ENCODE data around the gene ETV3.
"Not testable (repeated sequence)": the region's sequence is repeated elsewhere in the genome, so short reads cannot be mapped to it uniquely, and the experiment has no call there.

Gene ETV3

GRCh38 chr1:157101149-157101548, 37.0 kb downstream of the ETV3 start:
- Histone ChIP-seq H3K27me3 (ENCODE audit: low read length) (no peaks in the 10 kb centered on the region), H2AFZ (ENCODE audit: low read depth, low read length, severe bottlenecking) (no peak overlapping the region), H3K27ac (ENCODE audit: low read depth, low read length) (no peak overlapping the region), H3K9me2 (replicated peaks; ENCODE audit: insufficient read depth, low read length) (no peaks in the 10 kb centered on the region), H3K4me3 (ENCODE audit: insufficient read depth, low read length, poor library complexity, severe bottlenecking) (no peak overlapping the region), H4K20me1 (ENCODE audit: low read depth, low read length) (no peaks in the 10 kb centered on the region), H3K36me3 (ENCODE audit: low read length) (no peaks in the 10 kb centered on the region), H3K79me2 (ENCODE audit: insufficient read depth, low read length) (no peaks in the 10 kb centered on the region), H3K9ac (ENCODE audit: low read length) (no peak overlapping the region), H3K9me3 (ENCODE audit: insufficient read depth, low read length) (no peaks in the 10 kb centered on the region), H3K4me2 (ENCODE audit: low read depth, low read length, poor library complexity, severe bottlenecking) (no peak overlapping the region), H3F3A (ENCODE audit: insufficient read depth) (no peaks in the 10 kb centered on the region)
- TF ChIP-seq, protein P1, sequence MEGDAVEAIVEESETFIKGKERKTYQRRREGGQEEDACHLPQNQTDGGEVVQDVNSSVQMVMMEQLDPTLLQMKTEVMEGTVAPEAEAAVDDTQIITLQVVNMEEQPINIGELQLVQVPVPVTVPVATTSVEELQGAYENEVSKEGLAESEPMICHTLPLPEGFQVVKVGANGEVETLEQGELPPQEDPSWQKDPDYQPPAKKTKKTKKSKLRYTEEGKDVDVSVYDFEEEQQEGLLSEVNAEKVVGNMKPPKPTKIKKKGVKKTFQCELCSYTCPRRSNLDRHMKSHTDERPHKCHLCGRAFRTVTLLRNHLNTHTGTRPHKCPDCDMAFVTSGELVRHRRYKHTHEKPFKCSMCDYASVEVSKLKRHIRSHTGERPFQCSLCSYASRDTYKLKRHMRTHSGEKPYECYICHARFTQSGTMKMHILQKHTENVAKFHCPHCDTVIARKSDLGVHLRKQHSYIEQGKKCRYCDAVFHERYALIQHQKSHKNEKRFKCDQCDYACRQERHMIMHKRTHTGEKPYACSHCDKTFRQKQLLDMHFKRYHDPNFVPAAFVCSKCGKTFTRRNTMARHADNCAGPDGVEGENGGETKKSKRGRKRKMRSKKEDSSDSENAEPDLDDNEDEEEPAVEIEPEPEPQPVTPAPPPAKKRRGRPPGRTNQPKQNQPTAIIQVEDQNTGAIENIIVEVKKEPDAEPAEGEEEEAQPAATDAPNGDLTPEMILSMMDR (IDR thresholded peaks at IDR 0.05; ENCODE audit: insufficient read depth, low read length, poor library complexity, severe bottlenecking), result no peak
- no peak for TF ChIP-seq EZH2phosphoT487 (conservative IDR thresholded peaks at IDR 0.05; ENCODE audit: low read length)

DNA sequence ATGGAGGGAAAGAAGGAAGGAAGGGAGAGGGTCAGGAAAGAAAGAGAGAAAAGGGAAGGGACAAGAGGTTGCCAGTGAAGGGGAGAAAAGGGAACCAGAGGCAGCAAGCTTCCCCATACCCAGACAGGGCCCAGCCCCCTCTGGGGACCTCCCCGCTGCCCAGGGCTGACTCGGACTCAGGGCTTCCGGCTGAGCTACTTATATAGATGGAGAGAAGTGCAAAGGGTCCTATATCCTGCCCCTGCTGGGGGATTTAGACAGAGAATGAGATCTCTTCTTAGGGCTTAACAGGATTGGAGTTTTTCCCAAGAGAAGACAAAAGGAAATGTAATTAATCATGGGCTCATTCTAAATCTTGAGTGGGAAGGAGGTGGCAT, 38.6 kb downstream of the ETV3 start, which contains the start of gene ETV3L:
TSS of gene ETV3L (minus strand) at position 176 of the 377 bp plus-strand sequence. CDS start 285 bp downstream, outside the sequence.
- H3K4me2 ChIP-seq (ENCODE audit: low read depth, low read length, poor library complexity, severe bottlenecking), result no peak within 1 kb of the TSS
- H3K27ac ChIP-seq (ENCODE audit: low read depth, low read length), result no peak within 1 kb of the TSS
- H3K36me3 ChIP-seq (ENCODE audit: low read length), result no peaks in the 10 kb centered on the region
- TF ChIP-seq, protein P1 (IDR thresholded peaks at IDR 0.05; ENCODE audit: insufficient read depth, low read length, poor library complexity, severe bottlenecking), result no peak
- H3K79me2 ChIP-seq (ENCODE audit: insufficient read depth, low read length), result no peaks in the 10 kb centered on the region
- H2AFZ ChIP-seq (ENCODE audit: low read depth, low read length, severe bottlenecking), result no peak within 1 kb of the TSS
- H3K9me3 ChIP-seq (ENCODE audit: insufficient read depth, low read length), result no peaks in the 10 kb centered on the region
- no peaks in the 10 kb centered on the region for H3F3A ChIP-seq (ENCODE audit: insufficient read depth)
- H3K27me3 ChIP-seq (ENCODE audit: low read length), result no peaks in the 10 kb centered on the region
- no peaks in the 10 kb centered on the region for H4K20me1 ChIP-seq (ENCODE audit: low read depth, low read length)
- H3K9me2 ChIP-seq (replicated peaks; ENCODE audit: insufficient read depth, low read length), result no peaks in the 10 kb centered on the region
- no peak within 1 kb of the TSS for H3K9ac ChIP-seq (ENCODE audit: low read length)
- no peak within 1 kb of the TSS for H3K4me3 ChIP-seq (ENCODE audit: insufficient read depth, low read length, poor library complexity, severe bottlenecking)

GRCh38 chr1:157098987-157099632, 39.1 kb downstream of the ETV3 start:
- not testable (repeated sequence) for H3K36me3 ChIP-seq (ENCODE audit: low read length); H3K9me2 ChIP-seq (replicated peaks; ENCODE audit: insufficient read depth, low read length); H3K9ac ChIP-seq (ENCODE audit: low read length); H3K4me2 ChIP-seq (ENCODE audit: low read depth, low read length, poor library complexity, severe bottlenecking); H3K9me3 ChIP-seq (ENCODE audit: insufficient read depth, low read length); H3F3A ChIP-seq (ENCODE audit: insufficient read depth); H3K79me2 ChIP-seq (ENCODE audit: insufficient read depth, low read length); H4K20me1 ChIP-seq (ENCODE audit: low read depth, low read length); H3K27me3 ChIP-seq (ENCODE audit: low read length); H3K4me3 ChIP-seq (ENCODE audit: insufficient read depth, low read length, poor library complexity, severe bottlenecking); H3K27ac ChIP-seq (ENCODE audit: low read depth, low read length); H2AFZ ChIP-seq (ENCODE audit: low read depth, low read length, severe bottlenecking)

DNA sequence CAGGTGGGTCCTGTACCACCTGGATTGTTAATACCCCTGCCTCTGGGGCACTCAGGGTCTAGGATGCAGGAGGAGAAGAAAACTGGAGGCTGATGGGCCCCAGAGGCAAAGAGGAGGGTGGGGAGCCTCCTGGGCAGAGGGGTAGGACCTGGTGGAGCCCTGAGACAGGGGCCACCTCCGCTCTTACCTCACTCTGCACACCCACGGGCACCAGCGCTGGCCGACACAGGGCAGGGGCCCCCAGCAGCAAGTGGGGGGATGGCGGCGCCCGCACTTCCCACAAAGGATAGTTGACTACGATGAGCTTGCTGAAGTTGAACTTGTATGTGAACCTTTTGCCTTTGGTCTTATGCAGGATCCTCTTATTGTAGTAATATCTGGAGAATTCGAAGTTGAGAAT, 39.7 kb downstream of the ETV3 start:
- Histone ChIP-seq H3F3A (ENCODE audit: insufficient read depth) (no peaks in the 10 kb centered on the region), H3K9me2 (replicated peaks; ENCODE audit: insufficient read depth, low read length) (no peaks in the 10 kb centered on the region), H3K79me2 (ENCODE audit: insufficient read depth, low read length) (no peaks in the 10 kb centered on the region), H3K9ac (ENCODE audit: low read length) (no peak overlapping the region), H3K27me3 (ENCODE audit: low read length) (no peaks in the 10 kb centered on the region), H2AFZ (ENCODE audit: low read depth, low read length, severe bottlenecking) (no peak overlapping the region), H3K36me3 (ENCODE audit: low read length) (no peaks in the 10 kb centered on the region), H3K27ac (ENCODE audit: low read depth, low read length) (no peak overlapping the region), H4K20me1 (ENCODE audit: low read depth, low read length) (no peaks in the 10 kb centered on the region), H3K4me3 (ENCODE audit: insufficient read depth, low read length, poor library complexity, severe bottlenecking) (no peak overlapping the region), H3K4me2 (ENCODE audit: low read depth, low read length, poor library complexity, severe bottlenecking) (no peak overlapping the region), H3K9me3 (ENCODE audit: insufficient read depth, low read length) (no peaks in the 10 kb centered on the region)
- TF ChIP-seq, protein P1 (IDR thresholded peaks at IDR 0.05; ENCODE audit: insufficient read depth, low read length, poor library complexity, severe bottlenecking), result no peak
- no peak for TF ChIP-seq EZH2phosphoT487 (conservative IDR thresholded peaks at IDR 0.05; ENCODE audit: low read length)
